GM12873 (cell line): ENCODE results near the gene EML5.

ENCODE experiments used
- CTCF ChIP-seq: IDR thresholded peaks from 2 replicates; pipeline ENCODE4 v1.5.1; 2012; ENCODE audit warnings: low read depth, mild to moderate bottlenecking, moderate library complexity, low read length, control low read depth; ENCODE audit not compliant: insufficient read depth; ENCODE audit errors: missing control alignments

Gene EML5

GRCh38 chr14:88802596-88802995 is 9.8 kb upstream of the EML5 start:
- no peak for TF ChIP-seq CTCF

- no peak for TF ChIP-seq CTCF
These were observed 6.8 kb upstream of the EML5 start for GRCh38 chr14:88799522-88799921.

- TF ChIP-seq CTCF, result no peak
These were observed 5.4 kb upstream of the EML5 start for GRCh38 chr14:88798156-88798555.

GRCh38 chr14:88793259-88793625 is 489 bp upstream of the EML5 start:
- TF ChIP-seq CTCF, result no peak

- no peak for TF ChIP-seq CTCF
These were observed 902 bp downstream of the EML5 start for GRCh38 chr14:88791629-88792472.

GRCh38 chr14:88791252-88791621 is 1.5 kb downstream of the EML5 start:
- TF ChIP-seq CTCF, result no peak

GRCh38 chr14:88790501-88791251 is 2.1 kb downstream of the EML5 start:
- no peak for TF ChIP-seq CTCF
